GM12874 (cell line): ENCODE measurements around the gene CCDC149.

ENCODE experiments used
- TF ChIP-seq, protein P1 (sequence below): IDR thresholded peaks from 2 replicates; pipeline ENCODE4 v1.5.1; 2011; ENCODE audit warnings: low read depth, mild to moderate bottlenecking, control low read depth, low read length, moderate library complexity; ENCODE audit not compliant: insufficient read depth

The CCDC149 gene

GRCh38 chr4:24843096-24843495 is 69.7 kb downstream of the CCDC149 start:
- TF ChIP-seq, protein P1, sequence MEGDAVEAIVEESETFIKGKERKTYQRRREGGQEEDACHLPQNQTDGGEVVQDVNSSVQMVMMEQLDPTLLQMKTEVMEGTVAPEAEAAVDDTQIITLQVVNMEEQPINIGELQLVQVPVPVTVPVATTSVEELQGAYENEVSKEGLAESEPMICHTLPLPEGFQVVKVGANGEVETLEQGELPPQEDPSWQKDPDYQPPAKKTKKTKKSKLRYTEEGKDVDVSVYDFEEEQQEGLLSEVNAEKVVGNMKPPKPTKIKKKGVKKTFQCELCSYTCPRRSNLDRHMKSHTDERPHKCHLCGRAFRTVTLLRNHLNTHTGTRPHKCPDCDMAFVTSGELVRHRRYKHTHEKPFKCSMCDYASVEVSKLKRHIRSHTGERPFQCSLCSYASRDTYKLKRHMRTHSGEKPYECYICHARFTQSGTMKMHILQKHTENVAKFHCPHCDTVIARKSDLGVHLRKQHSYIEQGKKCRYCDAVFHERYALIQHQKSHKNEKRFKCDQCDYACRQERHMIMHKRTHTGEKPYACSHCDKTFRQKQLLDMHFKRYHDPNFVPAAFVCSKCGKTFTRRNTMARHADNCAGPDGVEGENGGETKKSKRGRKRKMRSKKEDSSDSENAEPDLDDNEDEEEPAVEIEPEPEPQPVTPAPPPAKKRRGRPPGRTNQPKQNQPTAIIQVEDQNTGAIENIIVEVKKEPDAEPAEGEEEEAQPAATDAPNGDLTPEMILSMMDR = no peak

GRCh38 chr4:24842356-24842755 is 70.5 kb downstream of the CCDC149 start:
- TF ChIP-seq, protein P1 = no peak

GRCh38 chr4:24840826-24841543 is 71.9 kb downstream of the CCDC149 start:
- TF ChIP-seq, protein P1 = no peak

DNA sequence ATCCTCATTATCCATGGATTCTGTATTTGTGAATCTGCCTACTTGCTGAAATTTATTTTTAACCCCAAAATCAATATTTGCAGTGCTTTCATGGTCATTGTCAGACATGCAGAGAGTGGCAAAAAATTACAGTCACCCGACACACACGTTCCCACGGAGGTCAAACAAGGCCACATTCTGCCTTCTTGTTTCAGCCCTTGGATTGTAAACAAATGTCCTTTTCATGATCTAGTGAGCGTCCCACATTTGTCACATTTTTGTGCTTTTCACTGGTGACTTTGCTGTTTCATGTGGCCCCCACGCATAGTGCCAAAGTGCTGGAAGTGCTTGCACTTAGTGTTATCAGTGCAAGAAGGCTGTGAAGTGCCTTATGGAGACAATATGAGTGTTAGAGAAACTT is 72.5 kb downstream of the CCDC149 start:
- TF ChIP-seq, protein P1 = no peak

- TF ChIP-seq, protein P1 = no peak
Observed at GRCh38 chr4:24837781-24838180, 75.1 kb downstream of the CCDC149 start.

DNA sequence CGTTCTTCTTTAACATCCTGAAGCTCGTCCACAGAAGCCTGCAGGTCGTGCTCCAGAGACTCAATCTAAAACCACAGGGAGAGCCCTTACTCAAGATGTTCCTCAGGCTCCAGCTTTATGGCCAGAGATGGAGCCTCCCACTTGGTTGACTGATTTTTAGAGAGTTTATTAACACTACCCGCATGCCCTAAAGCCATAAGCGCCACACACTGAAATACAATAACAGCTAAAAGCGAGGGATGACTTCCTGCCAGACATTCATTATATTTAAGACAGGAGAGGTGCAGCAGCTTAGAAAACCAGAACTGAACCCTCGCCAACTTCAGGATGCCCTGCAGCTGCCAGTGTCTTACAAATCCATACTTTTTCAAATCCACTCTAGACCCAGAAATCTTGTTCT is 75.5 kb downstream of the CCDC149 start:
- TF ChIP-seq, protein P1 = no peak

GRCh38 chr4:24836661-24837242 is 76.1 kb downstream of the CCDC149 start:
- TF ChIP-seq, protein P1 = no peak
